Activated effector memory CD4-positive, alpha-beta T cell treated with anti-CD3 and anti-CD28 coated beads, Interleukin-2, amount 50 U/mL, for 16 hours (primary cell): ENCODE results near the gene OTULINL.
A peak's percentile ranks its signal among the peaks of the same experiment; 100 is the strongest.

Source experiments
- DNase-seq: peaks from one replicate; pipeline ENCODE4 v3.0.0-alpha.2; 2020

The OTULINL gene

DNA sequence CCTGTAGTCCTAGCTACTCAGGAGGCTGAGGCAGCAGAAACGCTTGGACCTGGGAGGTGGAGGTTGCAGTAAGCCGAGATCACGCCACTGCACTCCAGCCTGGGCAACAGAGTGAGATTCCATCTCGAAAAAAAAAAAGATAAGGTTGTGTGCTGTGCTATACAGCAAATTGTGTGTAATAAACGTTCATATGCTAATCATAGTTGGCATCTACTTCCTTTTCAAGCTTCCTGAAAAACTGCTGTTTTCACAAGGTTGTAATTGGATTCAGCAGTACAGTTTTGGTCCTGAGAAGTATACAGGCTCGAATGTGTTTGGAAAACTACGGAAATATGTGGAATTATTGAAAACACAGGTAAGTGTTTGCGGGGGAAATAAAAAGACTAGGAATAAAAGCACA is 25.5 kb downstream of the OTULINL start:
- DNase-seq: no peak

DNA sequence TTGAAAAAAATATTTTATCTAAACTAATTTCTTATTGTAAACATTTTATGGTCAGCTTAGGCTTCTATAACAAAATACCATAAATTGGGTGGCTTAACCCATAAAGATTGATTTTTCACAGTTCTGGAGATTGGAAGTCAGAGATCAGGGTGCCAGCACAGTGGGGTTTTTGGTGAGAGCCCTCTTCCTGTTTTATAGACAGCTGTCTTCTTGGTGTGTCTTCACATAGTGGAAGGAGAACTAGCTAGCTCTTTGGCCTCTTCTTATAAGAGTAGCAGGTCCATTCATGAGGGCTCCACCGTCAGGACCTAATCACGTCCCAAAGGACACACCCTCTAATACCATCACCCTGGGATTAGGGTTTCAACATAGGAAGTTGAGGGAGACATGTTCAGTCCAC is 26.6 kb downstream of the OTULINL start:
- DNase-seq: no peak

DNA sequence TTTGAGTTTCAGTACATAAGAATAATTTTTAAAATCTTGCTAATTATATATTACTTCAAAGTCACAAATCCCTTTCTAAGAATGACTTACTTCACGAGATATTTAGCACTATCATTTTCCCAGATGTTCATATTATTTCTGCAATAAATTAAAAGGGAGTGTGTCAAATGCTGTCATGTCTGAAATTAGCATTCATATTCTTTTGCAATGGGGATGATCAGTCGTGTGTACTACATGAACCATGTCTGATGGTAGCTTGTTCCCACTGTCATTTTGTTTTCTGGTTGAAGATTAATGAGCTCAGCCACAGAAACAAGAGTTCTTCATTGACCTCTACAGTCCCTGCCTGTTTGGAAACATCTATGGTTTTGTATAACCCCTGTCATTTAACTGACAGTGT is 30.1 kb downstream of the OTULINL start:
- no peak for DNase-seq

DNA sequence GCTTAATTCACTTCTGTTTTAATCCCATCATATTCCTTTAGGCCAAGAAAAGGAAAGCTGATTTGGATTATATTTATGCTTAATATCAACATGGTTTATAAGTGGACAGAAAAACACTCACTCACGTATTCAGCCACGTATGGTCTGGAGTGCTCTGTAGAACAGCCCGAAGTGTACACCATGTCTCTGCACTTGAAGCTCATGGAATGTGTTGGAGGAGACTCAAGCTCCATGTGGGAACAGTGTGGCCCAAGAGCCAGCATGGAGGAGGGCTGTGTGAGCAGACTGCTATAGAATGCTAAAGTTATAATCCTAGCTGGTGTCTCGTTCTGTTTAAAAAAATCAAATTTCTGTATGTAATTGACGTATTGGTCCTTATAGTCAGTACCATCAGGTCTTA is 32.9 kb downstream of the OTULINL start:
- no peak for DNase-seq

DNA sequence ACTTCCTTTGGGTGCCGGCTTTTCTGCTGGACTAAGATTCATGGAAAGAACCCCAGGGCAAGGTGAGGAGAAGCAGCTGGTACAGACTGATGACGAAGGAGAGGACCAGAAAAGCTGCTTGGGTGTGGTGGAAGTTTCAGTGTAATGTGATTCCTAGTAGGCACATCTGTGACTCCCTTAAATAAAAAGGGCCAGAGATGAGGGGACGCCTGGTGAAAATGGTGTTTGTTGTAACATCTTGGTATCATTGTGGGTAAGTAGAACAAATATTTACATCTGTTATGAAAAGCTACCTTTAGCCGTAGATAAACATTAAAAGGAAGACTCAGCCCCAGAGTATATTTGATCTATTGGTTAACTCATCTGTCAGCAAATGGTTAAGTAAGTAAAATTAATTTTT is 33.8 kb downstream of the OTULINL start:
- DNase-seq: no peak

DNA sequence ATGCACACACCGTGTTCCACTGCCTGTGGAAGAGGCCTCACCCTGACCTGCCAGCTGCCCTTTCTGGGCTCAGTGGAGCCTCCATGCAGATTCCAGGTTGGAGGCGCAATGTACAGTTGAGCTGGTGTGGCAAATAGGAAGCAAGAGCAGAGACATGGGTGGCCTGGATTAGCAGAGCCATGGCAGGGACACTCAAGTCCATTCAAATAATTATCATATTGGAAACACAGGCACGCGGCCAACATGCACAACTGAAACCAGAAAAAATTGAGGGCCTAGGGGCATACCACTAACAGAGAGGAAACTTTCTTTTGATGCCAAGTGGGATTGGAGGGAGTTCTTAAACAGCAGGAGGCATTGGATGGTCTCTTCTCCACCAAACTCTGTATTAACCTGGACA is 35.8 kb downstream of the OTULINL start:
- DNase-seq: no peak

DNA sequence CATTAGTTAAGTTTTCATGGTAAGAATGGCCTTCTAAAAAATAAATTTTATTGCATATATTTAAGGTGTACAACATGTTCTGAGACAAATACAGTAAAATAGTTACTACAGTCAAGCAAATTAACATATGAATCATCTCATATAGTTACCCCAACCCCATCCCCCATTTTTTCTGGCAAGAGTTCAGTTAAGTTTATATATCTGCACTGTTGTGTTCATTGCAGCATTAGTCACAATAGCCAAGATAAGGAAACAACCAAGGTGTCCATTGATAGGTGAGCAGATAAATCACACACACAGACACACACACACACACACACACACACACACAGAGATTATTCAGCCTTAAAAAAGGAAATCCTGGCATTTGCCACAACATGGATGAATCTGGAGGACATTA is 45.7 kb downstream of the OTULINL start:
- DNase-seq: no peak

DNA sequence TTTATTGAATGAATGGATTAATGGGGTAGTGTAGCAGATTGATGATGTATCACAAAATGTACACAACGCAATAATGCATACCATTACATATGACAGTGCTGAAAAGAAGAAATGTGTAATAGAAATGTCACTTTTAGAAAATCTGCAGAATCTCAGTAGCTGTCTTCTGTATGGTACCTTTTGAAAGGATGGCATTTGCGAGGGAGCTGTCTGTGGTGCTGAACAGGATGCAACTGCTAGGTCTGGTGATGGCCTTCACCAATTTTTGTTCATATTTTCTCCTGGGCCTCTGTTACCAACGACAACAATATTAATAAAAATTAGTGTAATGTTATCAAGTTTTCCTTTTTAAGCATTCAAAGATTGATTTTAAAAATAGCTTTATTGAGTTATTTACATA is 46.8 kb downstream of the OTULINL start:
- DNase-seq: peak; percentile 79

DNA sequence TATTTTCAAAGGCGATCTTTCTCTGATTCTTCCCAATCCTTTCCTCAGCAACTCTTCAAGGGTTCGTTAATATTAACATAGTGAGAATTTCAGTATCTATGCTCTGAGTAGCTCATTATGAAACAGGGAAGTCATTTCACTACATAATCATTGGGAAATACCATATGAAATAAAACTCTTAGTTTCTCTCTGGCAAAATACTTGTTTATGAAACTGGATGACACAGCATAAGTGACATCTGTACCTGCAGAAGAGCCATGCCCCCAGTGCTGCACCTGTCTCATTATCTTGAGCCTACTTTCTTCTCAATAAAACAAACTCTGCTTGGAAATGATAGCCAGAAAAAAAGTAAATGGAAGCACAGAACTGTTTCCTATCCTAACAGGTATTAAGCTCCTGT is 49.1 kb downstream of the OTULINL start:
- no peak for DNase-seq

DNA sequence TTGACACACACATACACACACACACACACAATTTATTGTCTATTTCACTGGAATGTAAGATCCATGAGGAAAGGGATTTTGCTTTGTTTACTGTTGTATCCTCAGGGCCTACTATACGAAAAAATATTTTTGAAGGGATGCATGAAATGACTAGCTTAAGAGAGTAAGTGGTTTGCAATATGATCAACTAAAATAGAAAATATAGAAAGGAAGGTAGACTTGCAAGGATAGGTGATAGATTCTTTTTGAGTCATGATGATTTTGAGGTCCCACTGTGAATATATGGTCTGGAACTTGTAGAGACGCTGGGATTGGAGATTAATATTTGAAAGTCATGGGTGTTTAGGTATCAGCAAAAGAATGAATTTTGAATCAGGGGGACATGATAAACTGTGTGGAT is 54.1 kb downstream of the OTULINL start:
- DNase-seq: no peak

DNA sequence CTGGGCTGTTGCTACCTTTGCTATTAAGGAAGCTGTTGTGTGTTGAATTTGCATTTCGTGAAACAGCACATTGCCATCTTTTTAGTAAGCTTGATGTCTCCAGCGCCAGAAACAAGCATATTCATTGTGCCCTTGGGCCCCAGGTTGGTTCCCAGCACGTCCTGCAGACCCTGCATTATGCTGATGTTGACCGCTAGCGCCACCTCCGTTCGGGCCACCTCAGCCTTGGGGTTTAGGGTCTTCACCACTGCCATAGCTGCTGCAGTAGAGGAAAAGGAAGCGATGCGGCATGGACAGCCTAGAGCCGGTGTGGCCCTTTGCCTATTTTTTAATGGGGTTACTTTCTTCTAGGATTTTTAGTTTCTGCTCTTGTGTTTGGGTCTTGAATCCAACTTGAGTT is 59.2 kb downstream of the OTULINL start:
- no peak for DNase-seq

DNA sequence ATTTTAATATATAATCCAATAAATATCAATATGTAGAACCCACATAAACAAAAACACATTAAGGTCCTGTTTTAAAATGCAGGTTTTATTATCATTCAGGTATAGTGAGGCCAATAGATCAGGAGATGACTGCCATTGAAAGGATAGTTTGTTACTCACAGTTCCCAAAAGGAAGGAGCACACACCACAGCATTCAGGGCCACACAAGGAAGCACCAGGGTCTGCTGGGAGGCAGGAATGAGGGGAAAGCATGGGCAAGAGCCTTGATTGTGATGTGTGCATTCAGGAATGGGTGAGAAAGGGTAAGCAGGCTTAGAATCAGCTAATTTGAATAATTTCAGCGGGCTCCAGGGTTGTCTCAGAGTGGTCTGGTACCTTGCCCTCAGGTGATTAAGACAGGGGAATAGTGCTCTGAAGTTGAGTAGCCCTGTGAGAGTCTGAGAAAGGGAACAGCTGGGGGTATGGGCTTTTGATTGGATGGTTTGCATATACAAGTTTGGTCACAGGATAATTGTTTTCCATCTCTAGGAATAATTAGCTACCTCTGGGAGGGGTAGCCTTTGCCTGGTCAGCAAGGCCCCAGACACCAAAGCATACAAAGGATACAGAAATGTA is 63.1 kb downstream of the OTULINL start:
- DNase-seq: no peak

DNA sequence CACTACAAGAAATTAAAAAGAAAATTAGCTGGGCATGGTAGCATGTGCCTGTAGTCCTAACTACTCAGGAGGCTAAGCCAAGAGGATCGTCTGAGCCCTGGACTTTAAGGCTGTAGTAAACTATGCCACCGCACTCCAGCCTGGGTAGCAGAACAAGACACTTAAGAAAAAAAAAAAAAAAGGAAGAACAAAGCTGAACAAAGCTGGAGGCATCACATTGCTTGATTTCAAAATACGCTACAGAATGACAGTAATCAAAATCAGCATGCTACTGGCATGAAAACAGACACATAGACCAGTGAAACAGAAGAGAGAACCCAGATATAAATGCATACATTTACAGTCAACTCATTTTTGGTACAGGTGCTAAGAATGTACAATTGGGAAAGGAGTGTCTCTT is 68.5 kb downstream of the OTULINL start:
- DNase-seq: no peak

DNA sequence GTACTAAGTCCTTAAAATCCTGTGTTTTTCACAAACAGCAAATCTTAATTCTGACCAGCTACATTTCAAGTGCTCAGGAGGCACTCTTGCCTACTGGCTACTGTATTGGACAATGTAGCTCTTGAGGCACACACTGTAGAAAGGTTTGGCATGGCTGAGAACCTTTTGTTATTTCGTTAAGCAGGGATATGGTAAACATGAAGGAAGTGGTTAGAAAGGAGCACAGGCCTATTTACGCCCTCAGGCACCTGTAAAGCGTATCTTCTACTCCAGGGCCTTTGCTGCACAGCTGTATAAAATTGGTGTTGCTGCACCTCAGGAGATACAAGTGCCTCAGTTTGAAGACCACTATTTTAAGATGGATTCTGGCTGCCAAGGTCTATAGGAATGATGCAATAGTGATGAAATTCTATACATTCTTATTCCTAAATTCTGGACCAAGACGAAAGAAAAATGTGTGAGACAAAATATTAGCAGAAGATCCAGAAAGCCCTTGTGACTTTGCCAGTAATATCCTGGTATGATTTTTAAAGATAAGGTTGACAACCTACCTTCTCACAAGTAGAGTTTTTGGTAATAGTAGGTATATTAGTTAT is 73.7 kb downstream of the OTULINL start:
- no peak for DNase-seq

DNA sequence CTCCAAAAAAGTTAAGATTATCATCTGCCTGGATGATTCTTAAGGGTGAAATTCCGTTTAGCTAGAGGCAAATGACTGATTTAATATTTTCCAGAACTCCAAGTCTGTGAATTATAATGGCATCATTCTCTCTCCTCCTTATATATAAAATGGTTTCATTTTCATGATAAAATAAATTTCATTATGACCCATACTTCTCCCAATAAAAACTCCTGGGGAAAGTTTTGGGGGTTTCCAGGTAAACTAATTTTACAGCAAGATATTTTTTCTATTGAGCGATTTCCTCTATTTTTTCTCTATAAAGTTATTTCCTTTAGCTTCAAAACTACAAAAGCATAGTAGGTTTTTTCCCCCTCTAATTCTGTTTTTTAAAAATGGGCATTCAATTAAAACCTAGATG is 75.3 kb downstream of the OTULINL start:
- no peak for DNase-seq

DNA sequence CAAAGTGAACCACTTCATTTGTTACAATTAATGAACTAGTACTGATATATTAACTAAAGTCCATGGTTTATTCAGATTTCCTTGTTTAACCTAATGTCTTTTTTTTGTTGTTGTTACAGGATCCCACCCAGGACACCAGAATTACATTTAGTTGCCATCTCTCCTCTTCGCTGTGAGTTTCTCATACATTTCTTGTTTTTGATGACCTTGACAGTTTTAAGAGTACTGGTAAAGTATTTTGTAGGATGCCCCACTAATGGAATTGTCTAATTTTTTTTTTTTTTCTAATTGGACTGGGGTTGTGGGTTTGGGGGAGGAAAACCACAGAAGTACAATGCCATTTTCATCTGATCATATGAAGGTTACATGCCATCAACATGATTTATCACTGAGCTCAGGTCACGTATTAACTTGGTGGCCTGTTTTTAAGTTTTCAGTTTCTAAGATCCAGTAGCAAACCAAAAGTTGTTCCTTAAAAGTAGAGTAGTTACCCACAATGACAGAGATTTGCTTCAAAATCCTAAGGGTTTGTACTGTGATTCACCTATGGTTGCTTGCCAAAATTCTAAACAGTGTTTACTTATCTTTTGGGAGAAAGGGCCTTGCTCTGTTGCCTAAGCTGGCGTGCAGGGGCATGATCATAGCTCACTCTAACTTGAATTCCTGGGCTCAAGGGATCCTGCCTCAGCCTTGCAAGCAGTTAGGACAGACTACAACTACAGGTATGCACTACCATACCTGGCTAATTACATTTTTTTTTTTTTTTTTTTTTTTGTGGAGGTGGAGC is 78.4 kb downstream of the OTULINL start:
- DNase-seq: no peak

DNA sequence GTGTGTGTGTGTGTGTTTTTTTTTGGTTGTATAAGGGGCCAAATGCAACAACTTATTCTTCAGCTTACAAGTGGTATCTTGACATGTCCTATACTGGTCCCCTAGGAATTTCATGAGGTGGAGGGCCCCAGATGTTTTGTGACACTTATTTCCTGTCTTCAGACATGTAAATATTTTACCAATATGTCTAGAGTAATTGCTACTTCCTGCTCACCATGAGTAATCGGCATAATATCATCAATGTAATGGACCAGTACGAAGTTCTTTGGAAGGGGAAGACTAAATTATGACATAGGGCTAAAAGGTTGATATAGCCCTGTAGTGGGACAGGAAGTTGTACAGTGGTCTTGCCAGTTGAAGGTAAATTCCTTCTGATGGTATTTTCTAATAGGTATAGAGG is 79.2 kb downstream of the OTULINL start:
- DNase-seq: no peak
